Adipocyte (in vitro differentiated cells): Measurements from ENCODE around the gene TP53AIP1.

Experiments
- DNase-seq: peaks from one replicate; pipeline ENCODE4 v3.0.0-alpha.2; 2015; ENCODE audit warnings: low read depth
- H3K27me3 ChIP-seq: replicated peaks from 2 replicates; pipeline ENCODE4 v1.7.0; 2013; ENCODE audit warnings: mild to moderate bottlenecking, low read length, moderate library complexity; ENCODE audit not compliant: control insufficient read depth, insufficient read depth
- H3K36me3 ChIP-seq: 2 replicates; pipeline ENCODE4 v1.7.0; 2013; ENCODE audit warnings: low read length, mild to moderate bottlenecking, moderate library complexity; ENCODE audit not compliant: control insufficient read depth, insufficient read depth, severe bottlenecking
- H3K4me1 ChIP-seq: 2 replicates; pipeline ENCODE4 v1.7.0; 2013; ENCODE audit warnings: mild to moderate bottlenecking, low read length, moderate library complexity; ENCODE audit not compliant: control insufficient read depth, insufficient read depth
- H3K4me3 ChIP-seq: 2 replicates; pipeline ENCODE4 v1.7.0; 2013; ENCODE audit warnings: mild to moderate bottlenecking, low read length, moderate library complexity
- H3K9ac ChIP-seq: 2 replicates; pipeline ENCODE4 v1.7.0; 2013; ENCODE audit warnings: mild to moderate bottlenecking, low read length, moderate library complexity
- H3K9me3 ChIP-seq: 2 replicates; pipeline ENCODE4 v1.7.0; 2013; ENCODE audit warnings: mild to moderate bottlenecking, low read length, moderate library complexity; ENCODE audit not compliant: control insufficient read depth

The TP53AIP1 gene, protein sequence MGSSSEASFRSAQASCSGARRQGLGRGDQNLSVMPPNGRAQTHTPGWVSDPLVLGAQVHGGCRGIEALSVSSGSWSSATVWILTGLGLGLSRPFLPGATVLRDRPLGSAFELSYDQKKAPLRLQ

DNA sequence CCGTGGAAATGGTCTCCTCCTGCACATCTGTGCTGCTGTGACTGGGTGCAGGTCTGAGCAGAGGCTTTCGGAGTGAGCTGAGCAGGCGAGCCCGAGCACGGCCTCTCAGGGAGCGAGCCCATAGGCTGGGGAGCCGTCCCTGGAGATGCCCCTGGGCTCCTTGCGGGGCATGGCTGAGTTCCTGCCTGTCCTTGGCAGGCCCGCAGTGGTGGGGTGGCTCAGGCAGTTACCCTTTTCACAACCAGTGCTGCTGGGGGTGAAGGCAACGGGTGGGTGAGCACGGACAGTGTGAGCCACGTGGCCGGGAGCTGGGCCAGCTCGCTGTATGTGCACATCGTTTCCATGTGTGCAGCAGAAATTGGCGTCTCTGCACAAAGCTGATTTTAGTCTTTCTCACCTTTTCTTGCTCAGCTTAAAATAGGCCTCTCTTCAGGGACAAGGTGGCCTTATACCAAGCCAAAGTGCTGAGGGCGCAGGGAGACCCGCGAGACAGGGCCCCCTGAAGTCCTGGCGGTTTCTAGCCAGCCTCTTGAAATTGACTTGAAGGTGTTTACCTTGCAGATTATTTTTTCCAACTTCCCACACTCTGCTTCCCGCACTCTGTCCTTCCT, at the start of gene TP53AIP1:
TSS of gene TP53AIP1 (minus strand) at position 55 of the 611 bp plus-strand sequence. CDS start 5,053 bp downstream, outside the sequence.
- peaks cover 7% of the 10 kb centered on the region for H3K4me1 ChIP-seq
- H3K9me3 ChIP-seq = no peaks in the 10 kb centered on the region
- H3K36me3 ChIP-seq = no peaks in the 10 kb centered on the region
- peaks cover 57% of the 10 kb centered on the region for H3K27me3 ChIP-seq
- H3K9ac ChIP-seq = no peak within 1 kb of the TSS
- DNase-seq = no peak
- H3K4me3 ChIP-seq = no peak within 1 kb of the TSS

DNA sequence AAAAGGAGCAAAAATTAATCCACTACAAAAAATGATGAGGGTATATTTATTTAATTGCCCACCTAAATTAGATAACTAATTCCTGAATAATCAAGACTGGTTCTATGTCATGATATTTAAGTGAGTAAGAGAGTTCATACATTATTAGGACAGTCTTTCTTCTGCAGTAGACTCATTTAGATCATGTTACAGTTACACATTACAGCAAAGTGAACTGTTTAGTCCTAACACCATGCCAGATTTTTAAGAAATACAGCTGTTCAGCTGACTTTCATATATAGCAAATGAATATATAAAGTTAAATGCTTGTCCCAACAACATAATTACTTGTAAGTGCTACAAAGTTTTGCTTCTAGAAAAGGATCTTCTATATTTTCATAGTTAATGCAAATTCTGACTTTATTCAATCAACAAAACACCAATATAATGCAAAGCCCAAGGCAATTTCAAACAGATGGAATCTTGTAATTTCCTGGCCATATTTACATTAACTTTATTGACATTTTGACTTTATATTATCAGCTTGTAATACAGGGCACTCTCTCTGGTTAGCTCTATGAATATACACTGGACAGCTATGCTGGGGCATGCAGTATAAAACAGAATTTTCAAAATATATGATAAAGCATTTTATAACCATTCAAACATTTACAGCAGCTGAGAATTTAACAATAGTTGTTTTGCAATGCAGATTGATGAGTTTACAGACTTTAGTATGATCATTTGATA, 45.7 kb upstream of the TP53AIP1 start:
- Histone ChIP-seq H3K9me3 (no peaks in the 10 kb centered on the region), H3K4me3 (no peak overlapping the region), H3K27me3 (no peaks in the 10 kb centered on the region), H3K9ac (no peak overlapping the region), H3K4me1 (no peaks in the 10 kb centered on the region), H3K36me3 (peaks cover 8% of the 10 kb centered on the region)
- DNase-seq = no peak

DNA sequence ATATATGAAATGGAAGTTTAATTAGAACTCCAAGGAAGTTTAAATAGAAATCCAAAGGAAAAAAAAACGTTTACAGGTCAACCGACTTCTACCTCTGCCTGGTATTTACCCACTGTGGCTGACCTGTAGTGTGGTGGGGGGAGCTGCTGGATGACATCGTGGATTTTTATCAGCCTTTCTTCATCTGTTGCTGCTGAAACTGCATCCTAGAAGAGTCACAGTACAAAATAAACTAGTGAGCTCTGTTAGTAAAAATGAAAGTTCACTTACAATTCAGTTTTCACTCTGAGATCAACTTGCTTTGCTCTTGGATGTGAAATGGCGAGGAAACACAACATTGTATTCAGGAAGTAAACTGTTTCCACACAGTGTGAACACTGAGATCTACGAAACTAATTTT, 43.2 kb upstream of the TP53AIP1 start:
- Histone ChIP-seq H3K4me3 (no peak overlapping the region), H3K36me3 (peaks cover 18% of the 10 kb centered on the region), H3K9me3 (no peaks in the 10 kb centered on the region), H3K4me1 (peaks cover 10% of the 10 kb centered on the region), H3K9ac (no peak overlapping the region), H3K27me3 (no peaks in the 10 kb centered on the region)
- no peak for DNase-seq

DNA sequence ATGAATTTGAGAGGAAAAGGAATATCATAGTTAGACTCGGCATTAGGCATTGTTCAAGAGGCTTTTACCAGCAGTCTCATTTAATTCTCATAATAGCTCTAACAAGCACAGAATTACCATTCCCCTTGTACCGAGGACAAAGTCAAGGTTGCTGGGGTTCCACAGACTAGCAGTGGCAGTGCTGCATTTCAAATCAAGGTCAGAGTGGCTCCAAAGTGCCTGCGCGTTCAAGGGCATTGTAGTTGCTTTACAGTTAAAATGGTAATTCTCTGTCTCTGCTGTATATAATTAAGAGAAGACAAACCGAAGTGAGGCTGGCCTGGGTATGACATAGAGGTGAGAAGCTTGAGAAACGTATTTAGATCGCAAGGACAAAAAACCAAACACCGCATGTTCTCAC, 40.4 kb upstream of the TP53AIP1 start:
- Histone ChIP-seq H3K4me1 (peaks cover 10% of the 10 kb centered on the region), H3K9me3 (no peaks in the 10 kb centered on the region), H3K9ac (no peak overlapping the region), H3K36me3 (peaks cover 41% of the 10 kb centered on the region), H3K27me3 (no peaks in the 10 kb centered on the region), H3K4me3 (no peak overlapping the region)
- no peak for DNase-seq

DNA sequence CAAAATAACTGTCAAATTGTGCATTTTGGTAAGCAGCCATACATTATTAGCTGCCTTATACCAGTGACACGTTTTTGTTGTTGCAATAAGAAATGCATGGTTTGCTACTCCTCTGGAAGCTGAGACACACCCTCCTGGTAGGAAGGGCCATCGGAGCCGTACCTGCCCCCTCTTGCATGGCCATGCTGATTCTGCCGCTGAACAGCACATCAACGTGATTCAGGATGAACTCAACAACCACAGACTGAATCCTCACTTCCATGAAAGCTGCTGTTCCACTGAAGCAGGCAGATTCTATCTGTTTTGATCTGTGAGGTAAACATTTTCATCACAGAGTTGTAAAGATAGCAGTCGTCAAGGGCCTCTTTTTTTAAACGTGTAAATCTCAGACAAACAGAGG, 38.6 kb upstream of the TP53AIP1 start:
- Histone ChIP-seq H3K9ac (no peak overlapping the region), H3K36me3 (peaks cover 49% of the 10 kb centered on the region), H3K9me3 (no peaks in the 10 kb centered on the region), H3K4me3 (no peak overlapping the region), H3K27me3 (no peaks in the 10 kb centered on the region), H3K4me1 (peaks cover 10% of the 10 kb centered on the region)
- DNase-seq = no peak

DNA sequence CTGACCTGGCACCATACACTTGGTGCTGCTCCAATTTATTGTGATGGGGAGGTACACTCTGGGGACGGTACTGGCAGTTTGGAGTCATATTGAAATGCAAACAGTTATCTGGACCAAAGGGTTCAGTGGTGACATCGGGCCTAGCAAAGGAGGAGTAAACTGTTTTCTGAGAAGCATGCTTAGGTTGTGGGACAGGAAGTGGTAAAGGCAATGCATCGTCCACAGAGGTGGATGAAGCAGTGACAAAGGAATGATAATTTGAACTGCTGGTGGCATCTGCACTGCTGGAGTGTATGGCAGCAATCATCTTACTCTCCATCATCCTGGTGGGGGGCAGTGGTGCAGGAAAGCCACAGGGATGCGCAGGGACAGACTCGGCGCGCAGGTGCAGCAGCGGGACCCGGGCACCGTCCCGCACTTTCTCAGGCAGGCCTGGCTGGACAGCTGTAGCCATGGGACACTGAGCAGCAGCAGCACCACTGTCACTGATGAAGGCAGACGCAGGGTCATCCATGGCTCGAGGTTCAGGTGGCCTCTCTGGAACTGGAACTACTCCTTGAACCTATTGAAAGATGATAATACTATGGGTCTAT, 28.0 kb upstream of the TP53AIP1 start:
- Histone ChIP-seq H3K36me3 (peaks cover 64% of the 10 kb centered on the region), H3K9me3 (no peaks in the 10 kb centered on the region), H3K4me1 (peaks cover 4% of the 10 kb centered on the region), H3K4me3 (no peak overlapping the region), H3K9ac (no peak overlapping the region), H3K27me3 (no peaks in the 10 kb centered on the region)
- no peak for DNase-seq

DNA sequence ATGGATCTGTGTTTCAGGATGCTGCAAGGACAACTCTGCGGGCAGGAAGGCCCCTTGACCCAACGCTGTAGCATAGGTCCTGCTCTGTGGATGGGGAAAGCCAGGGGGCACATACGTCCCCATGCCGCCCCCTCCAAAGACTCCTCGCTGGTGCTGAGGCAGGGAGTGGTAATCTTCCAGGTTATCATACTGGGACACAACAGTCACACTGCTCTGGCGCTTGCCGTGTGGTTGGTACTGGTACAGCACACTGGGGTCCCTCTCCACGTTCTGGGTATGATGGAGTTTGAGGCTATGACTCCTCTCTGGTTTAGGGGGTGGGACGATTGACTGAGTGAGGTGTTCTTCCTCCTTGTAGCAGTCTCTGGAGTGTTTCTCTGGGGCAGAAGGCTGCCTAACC, 26.2 kb upstream of the TP53AIP1 start:
- no peak for DNase-seq
- H3K4me3 ChIP-seq = no peak overlapping the region
- peaks cover 6% of the 10 kb centered on the region for H3K4me1 ChIP-seq
- no peaks in the 10 kb centered on the region for H3K27me3 ChIP-seq
- no peak overlapping the region for H3K9ac ChIP-seq
- no peaks in the 10 kb centered on the region for H3K9me3 ChIP-seq
- peaks cover 52% of the 10 kb centered on the region for H3K36me3 ChIP-seq

DNA sequence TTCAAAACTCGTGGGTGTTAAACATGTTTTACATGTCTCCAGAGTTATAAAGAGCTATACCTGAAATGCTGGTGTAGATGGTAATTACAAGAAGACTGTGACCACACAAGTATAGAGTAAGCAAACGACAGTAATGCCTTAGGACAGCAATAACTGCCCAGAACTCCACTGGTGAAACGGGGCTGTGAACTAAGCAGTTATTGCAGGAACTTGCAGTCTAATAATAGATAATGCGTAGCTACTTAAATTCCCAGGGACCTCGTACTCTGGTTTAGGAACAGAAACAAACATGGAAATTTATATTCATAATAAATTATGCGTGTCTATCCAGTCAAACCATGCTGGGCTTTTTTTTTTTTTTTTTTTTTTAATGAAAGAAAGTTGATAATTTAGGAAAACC, 24.9 kb upstream of the TP53AIP1 start:
- Histone ChIP-seq H3K36me3 (peaks cover 39% of the 10 kb centered on the region), H3K4me3 (no peak overlapping the region), H3K9ac (no peak overlapping the region), H3K27me3 (no peaks in the 10 kb centered on the region), H3K4me1 (peaks cover 6% of the 10 kb centered on the region), H3K9me3 (no peaks in the 10 kb centered on the region)
- no peak for DNase-seq

DNA sequence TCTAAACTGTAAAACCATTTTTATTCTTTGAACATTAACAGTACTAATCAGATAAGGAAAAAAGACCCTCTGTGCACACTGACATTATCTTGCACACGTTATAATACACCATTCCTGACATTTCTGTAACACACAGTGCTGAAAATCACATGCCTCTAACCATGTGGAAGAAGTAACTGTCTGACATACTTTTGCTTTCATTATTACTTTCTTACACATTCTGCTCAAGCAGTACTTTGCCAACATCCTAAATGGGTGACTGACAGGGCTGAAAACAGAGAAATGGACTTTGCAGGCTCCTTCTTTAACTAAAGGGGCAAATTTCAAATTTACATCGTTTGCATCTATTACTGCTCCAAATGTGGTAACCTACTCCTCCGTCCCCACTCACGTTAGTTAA, 22.8 kb upstream of the TP53AIP1 start:
- Histone ChIP-seq H3K4me3 (peak overlapping the region; percentile 14), H3K27me3 (no peaks in the 10 kb centered on the region), H3K9ac (no peak overlapping the region), H3K4me1 (peaks cover 3% of the 10 kb centered on the region), H3K9me3 (no peaks in the 10 kb centered on the region), H3K36me3 (peaks cover 23% of the 10 kb centered on the region)
- peak; percentile 27 for DNase-seq

DNA sequence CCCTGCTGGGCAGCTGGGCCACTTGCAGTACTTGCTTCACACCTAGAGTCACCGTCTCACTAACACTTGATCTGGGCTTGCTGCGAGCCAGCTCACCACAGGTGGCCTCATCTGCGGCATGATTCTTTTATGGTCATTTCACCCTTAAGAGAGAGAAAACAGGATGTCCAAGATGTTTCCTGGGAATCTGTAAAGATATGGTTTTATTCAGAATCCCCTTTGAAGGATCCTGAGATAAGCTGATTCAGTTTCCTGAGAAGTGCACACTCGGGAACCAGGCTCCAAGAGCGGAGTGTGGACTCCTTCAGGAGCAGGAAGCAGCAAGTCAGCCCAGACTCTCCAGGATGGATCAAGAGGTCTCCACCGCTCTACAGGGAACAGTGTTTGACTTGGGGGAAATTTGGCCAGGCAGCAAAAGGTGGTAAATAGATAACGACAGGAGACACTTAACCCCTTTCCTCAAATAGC, 21.8 kb upstream of the TP53AIP1 start:
- peaks cover 13% of the 10 kb centered on the region for H3K36me3 ChIP-seq
- H3K4me3 ChIP-seq = no peak overlapping the region
- no peak overlapping the region for H3K9ac ChIP-seq
- no peak for DNase-seq
- H3K27me3 ChIP-seq = no peaks in the 10 kb centered on the region
- no peaks in the 10 kb centered on the region for H3K9me3 ChIP-seq
- peaks cover 3% of the 10 kb centered on the region for H3K4me1 ChIP-seq

DNA sequence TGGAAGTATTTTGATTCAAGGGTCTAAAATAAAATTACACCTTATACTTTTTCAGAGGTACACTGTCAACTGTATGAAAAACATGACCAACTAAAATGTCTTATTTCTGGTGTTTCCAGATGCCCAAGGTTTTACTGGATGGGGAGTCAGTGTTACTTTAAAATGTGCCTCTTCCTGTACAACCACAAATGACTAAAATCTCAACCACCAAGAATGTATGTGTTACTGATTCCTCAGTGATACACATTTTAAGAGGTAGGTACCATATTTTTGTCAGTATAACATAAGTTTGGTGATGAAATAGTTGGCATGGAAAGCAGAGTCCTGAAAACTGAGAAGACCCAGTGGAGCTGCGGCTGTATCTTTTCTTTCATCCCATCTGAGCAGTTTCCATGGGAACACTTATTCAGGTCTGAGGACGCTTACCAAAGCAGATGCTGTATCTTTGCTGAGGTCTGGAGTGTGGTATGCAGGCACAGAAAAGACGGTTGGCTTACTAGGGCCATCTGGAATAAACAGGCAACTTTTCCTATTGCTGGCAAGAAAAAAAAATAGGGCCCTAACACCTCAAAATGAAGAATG, 21.2 kb upstream of the TP53AIP1 start:
- Histone ChIP-seq H3K4me1 (peaks cover 3% of the 10 kb centered on the region), H3K9ac (no peak overlapping the region), H3K36me3 (peaks cover 7% of the 10 kb centered on the region), H3K27me3 (no peaks in the 10 kb centered on the region), H3K9me3 (no peaks in the 10 kb centered on the region), H3K4me3 (no peak overlapping the region)
- DNase-seq = no peak
